ENCODE data around the gene TXNDC11.

The TXNDC11 gene

DNA sequence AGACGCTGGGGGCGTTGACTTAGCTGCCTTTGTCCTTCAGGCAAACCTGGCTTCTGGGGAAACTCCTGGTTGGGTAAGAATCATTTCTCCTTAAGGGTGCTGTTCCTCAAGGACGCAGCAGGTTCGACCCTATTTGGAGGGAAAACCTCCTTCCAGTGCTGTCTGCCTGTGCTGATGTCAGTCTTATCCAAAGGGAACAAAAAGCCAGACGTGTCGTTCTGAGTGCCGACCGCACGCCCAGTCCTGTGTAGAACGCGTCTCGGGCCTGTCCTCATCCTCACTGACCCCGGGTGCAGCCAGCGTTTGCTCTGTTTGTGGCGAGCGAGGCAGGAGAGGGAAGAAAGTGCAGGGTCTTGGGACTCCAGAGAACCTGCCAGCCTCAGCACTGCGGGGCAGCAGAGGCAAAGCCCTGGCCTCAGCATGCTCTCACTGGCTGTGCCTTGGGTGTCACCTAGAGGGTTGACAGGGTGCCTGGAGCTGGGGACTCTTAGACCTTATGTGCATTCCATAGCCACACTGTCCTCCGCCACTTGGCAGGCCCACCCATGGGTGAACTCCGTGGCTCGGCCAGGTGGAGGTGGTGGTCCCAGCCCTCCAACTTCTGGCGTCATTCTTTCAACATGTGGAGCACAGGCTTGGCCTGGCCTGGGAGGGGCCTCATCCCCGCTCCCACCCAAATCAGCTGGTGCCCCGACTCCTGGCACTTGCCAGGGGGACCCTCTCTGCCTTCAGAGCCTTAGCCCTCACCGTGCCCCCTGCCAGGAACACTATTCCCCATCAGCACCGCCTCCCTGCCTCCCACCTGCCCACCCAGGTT lies 68.4 kb downstream of the TXNDC11 start:
- no peak for DNase-seq

DNA sequence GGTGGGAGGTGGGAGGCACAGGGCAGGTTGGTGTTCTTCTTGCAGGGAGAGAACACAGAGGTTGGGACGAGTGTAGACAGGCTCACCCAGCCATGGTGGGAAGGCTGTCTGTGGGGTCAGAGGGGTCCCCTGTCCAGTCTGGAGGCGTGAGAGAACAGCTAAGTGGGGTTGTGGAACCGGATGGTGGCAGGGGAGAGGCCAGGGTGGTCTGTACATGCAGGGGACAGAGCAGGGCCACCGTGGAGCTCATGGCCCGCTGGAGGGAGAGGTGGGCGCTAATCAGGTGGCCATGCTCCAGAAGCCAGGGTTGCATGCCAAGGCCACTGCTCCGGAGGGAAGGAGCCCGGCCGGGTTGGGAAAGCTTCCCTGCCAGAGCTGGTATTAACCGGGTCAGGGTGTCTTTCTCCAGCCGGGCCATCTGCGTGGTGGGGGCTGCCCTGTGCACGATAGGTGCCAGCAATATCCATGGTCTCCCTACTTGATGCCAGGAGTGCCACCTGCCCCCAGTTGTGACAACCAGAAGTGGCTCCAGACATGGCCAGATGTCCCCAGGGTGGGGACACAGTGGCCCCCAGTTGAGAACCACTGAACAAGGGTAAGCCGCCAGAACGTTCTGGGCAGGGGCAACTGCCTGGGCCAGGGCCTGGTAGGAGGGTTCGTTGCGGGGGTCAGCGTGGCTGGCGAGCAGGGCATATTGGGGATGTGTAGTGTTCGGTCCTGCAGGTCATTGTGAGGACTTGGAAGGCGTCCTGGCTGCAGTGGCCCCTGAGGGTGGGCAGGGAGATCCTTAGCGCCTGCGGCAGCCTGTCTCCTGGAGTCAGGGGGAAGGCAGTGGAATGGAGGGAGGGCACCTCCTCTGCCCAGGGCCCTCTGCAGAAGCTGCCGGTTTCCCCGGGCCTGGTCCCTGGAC lies 69.3 kb downstream of the TXNDC11 start:
- no peak for DNase-seq

DNA sequence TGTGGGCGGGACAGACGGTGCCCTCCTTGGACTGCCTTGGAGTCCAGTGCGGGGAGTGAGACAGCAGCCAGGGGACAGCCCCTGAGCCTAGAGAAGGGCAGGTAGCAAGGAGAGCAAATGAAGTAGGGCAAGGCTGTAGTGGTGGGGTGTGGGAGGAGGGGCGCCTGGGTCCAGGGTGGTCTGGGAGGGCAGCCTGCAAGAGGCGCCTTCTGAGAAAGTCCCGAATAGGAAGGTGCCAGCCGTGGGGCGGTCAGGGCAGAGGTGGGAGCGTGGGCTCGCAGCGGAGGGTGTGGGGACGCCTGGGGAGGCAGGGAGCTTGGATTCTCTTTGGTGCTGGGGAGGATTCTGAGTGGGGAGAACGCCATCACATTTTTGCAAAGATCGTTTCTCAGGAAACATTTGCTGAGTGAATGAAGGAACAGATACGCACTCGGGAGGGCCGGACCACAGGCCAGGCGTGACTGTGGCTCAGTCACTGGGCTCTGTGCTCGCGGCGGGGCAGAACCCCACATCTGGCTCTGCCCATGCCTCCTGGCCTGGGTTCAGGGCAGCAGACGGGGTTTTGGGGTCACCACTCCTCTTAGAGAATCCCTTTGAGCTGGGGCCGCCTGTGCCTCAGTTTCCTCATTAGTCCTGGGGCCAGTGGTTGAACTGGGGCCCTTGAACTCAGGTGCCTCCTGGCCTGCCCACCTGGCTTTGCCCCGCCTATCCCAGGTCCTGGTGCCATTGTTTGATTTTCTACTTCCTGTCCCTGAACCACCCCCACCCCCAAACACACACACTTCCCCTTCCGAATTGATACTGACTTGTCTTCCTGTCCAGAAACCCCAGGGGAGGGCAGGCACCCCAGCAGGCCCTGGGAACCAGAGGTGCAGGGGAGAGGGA lies 70.2 kb downstream of the TXNDC11 start:
- DNase-seq: no peak

DNA sequence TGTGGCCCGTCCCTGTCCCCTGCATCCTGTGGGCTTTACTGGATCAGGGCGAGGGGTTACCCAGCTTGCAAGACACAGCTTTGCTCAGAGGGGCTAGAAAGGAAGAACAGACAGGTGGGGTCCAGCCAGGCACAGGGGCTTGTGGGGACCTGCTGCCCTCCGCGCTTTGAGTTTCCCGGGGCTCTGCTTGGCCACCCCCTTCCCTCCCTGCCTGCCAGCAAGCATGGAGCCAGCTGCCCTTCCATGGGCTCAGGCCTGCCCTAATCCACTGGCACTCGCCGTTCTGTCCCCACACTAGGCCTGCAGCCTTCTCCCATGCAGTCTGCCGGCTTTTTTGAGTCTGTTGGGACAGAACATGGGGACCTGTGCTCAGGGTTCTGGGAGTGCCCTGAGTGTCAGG lies 71.0 kb downstream of the TXNDC11 start:
- no peak for DNase-seq

DNA sequence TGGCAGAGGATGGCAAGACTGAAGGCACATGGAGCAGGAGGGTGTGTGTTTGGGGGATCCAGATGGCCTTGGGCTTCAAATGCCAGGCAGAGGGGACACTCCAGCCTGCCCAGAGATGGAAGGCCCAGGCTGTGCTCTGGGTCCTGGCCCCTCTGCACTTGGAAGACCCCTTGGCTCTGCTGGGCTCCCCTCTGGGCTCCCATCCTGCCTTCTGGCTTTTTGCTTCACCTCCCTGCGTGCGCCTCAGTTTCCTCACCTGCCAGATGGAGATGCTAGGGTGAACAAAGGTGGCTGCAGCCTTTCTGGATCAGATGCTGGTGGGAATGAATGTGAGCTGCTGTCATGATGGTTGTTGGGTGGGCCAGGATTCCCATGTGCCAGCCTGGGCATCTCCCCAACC lies 71.4 kb downstream of the TXNDC11 start:
- DNase-seq: no peak

DNA sequence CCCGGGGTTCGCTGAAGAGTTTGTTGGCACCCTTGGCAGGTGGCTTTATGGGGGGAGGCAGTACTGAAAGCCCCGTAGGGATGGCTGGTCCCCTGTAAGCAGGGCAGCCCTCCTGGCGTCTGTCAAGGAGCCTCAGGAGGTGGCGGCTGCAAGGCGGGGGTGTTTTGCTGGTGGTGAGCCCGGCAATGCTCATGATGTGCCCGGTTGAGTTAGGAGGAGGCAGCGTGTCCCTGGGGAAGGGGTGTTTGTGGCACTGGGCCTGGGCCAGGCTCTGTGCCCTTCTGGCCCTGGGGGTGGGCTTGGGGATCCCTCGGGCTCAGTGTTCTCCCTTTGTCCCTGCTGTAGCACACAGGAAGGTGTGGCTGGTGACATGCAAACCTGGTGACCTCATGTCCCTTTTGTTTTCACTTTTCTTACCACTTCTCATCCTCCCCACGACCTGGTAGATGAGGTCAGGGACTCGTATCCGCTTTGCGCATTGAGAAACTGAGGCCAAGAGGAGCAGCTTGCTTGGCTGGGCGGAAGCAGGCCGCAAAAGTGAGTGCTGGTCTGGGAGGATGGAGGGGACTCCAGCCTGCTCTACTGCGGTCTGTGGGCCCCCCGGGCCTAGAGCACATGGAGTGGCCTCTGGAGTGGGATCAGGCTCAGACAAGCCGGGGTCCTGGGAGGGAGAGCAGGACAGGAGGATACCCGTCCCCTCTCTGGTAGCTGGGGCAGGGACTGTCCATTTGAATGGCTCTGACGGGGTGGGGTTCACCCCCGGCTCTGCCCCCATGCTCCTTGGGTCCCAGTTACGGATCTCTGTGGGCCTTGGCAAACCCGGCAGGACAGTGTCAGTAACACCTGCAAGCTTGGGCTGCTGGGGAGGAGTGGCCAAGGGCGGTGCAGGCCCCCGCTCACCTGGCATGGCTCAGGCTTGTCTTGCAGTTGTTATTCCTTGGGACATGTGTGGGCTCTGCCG lies 72.2 kb downstream of the TXNDC11 start:
- DNase-seq: no peak

DNA sequence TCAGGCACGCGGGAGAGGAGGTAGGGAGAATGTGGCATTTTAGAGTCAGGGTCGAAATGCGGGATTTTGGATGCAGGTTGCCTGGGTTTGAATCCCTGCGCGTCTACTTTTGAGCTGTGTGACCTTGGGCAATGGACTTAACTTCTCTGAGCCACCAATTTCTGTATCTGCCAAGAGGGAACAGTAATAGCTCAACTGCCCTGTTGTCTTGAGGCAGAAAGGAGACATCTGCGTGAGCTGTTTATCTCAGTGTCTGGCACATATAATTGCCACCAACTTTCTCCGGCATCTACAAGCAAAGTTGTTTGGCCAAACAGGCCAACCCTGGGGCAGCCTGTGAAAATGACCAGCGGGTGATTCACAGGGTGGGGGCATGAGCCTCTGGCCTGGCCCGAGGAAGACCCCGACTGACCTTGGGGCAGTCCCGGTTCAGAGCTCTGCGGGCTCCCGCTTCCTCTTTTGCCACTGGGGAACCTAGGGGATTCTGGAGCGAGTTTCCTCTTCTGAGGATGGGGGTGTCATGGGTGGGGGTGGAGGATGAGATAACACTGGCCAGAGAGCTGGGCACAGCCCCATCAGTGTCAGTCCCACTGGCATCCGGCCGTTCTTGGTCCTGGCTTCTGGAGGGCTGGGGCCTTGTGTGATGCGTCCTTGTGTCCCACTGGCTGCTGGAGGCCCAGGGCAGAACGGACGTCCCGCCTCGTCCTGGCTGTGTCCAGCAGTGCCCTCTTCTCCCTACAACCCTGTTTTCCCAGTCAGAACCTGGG lies 73.1 kb downstream of the TXNDC11 start:
- DNase-seq: no peak

DNA sequence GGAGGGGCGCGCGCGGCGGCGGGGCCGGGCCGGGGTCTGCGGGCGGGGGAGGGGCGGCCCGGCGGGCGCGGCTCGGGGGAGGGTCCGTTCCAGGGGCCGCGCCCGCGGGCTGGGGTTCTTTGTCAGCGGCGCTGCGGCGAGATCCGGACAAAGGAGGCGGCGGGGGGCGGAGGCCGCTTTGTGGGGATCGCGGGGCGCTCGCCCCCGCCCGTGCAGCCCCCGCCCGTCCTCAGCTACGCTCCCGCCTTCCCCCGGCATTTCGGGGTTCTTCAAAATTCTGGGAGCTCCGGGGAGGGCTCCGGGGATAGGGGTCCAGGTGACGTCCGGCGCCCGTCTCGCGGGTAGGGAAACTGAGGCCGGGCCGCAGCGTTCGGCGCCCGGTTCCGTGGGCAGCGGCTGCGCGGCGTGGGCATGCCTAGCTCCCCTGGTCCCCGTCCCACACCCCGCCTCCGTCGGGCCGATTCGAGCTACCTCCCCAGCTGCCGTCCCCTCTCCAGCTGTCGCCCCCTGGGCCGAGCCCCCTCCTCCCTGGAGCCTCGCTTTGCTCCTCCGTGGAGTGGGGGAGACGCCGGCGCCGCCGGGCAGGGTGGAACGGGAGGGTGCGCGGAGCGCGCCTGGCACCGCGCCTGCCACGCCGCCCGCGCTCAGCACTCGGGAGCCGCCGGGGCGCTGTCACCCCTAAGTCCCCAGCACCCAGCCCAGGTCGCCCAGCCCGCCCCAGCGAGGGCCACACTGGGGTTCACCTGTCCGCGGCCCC lies 73.9 kb downstream of the TXNDC11 start:
- no peak for DNase-seq

DNA sequence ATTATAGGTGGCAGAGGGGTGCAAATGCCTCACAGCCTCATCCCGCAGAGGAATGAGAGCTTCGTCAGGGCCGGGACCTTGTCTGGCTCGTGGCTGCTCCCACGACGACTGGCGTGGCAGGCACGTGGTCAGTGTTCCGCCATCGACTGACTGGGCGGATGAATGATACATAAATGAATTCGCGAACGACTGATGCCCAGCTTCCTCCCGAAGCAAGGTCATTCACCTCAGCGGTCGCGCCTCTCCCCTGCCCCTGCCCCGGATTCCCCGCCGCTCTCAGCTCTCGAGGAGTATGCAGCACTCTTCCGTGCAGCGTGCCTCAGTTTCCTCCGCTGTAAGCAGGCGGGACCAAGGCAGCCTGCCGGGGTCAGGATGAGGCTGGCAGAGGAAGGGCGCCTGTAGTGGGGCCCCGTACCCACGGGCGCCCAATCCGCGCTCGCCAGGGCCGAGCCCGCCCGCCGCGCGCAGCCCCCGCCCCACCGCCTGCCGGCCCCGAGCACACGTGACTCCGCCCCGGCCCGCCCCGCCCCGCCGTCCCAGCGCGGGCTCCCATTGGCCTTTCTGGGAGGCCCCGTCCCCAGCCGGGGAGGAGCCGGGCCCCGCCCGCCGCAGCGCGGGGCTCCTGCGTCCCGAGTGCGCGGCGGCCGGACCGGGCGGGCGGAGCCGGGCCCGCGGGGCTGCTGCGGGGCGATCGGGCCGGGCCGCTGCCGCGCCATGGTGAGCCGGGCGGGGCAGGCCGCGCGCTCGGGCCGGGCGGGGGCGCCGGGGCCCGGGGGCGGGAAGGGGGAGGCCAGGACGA lies 74.6 kb downstream of the TXNDC11 start, which contains the start of gene SNN:
Gene SNN, plus strand, starts transcription at position 632 of the 799 bp plus-strand sequence. CDS start 7,605 bp downstream, outside the sequence.
- DNase-seq: peak; percentile 88

DNA sequence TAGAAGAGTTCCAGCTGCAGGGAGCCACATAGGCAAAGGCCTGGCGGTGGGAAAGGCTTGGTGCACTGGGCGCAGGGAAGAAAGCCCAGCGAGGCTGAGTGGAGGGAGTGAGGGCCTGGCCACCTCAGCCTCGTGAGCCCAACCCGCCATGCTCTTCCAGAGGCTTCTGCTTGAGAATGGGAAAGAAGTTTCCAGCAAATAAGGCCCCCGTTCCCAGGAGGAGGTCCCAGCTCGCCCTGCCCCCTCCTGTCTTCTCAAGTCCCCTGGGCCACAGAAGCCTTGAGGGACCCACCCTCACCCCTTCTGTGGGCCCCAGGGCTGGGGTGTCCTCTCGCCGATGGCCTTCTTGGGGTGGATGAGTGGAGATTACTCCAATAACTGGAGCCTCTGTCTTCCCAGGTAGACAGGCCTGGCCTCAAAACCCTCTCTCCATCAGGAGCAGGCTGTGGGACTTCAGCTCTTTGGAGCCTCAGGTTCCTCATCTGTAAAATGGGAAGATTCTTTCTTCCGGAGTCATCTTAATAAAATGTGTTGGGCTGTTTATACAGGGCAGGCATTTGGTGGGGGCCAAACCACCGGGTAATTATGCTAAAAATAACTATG lies 75.3 kb downstream of the TXNDC11 start:
- DNase-seq: no peak

DNA sequence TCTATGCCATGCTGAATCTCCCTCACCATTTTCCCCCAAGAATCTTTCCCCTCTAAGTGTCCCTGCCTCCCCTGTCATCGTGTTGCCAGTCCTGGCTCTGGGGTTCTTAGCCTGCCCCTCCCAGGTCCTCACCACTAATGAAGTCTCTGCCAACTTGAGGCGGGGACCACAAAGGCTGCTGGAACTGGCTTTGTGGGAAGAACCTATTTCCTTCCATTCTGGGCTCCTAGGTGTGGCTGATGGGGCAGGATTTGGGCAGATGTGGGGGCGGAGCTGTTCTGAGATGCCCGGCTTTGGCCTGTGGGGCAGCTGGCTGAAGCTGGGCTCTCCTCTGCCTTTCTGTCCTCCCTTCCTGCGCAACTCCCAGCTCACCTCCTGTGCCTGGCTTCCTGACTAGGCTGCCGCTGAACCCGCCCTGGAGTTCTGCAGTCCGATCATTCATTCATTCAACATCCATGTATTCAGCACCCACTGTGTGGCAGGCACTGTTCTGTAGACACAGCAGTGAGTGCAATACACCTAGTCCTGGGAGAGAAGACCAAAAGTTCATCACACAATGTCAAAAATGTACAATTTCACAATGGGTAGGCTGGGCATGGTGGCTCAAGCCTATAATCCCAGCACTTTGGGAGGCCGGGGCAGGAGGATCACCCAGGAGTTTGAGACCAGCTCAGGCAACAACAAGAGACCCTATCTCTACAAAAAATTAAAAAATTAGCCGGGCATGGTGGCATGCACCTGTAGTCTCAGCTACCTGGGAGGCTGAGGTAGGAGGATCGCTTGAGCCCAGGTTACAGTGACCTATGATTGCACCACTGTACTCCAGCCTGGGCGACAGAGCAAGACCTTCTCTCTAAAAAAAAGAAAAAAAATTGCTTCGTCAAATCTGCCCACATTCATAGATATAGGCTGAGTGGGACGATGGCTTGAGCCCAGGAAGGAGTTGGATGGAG lies 76.3 kb downstream of the TXNDC11 start:
- DNase-seq: no peak

DNA sequence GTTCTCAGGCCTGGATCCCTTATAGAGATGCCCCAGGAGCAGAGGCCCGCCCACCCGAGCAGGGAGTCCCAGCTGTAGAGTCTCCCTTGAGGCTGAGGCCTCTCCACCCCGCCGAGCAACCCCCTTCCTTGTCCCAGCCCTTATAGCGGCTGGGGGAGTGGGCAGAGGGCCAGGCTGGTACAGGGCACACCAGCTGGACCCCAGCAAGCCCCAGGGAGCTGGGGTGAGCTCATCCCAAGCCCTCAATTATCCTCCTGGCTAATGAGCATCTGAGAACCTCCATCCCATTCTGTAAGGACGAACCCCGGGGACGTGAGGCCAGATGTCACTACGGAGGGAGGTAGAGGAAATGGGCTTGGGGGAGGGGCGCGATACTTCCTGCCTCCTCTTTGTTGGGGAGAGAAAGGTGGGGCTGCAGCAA lies 77.6 kb downstream of the TXNDC11 start:
- DNase-seq: no peak

DNA sequence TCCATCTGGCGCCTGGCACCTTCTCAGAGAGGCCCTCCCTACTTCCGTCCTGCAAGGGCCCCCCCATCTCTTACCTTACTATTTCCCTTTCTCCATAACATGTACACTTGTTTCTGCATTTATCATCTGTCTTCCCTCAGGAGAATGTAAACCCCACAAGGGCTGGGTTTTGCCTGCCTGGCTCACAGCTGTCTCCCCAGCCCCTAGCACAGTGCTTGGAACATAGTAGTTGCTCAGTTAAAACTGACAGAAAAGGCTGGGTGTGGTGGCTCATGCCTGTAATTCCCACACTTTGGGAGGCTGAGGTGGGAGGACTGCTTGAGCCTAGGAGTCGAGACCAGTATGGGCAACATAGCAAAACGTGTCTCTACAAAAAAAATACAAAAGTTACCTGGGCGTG lies 80.1 kb downstream of the TXNDC11 start:
- DNase-seq: no peak

DNA sequence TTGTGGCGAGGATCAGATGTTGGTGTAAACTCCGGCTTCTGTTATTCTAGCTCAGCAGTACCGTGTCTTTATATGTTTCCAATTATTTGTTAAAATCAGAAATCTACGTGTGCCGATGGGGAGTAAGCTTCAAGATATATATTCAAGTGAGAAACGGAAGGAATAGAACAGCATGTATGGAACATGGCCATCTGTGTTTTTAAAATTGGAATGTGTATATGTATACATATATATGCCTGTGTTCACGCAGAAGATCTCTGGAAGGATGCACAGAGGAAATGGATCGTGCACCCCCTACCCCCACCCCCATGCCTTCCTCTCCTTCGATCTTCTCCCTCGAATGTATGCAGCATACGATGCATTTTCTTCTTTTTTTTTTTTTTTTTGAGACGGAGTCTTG lies 82.1 kb downstream of the TXNDC11 start:
- DNase-seq: no peak

DNA sequence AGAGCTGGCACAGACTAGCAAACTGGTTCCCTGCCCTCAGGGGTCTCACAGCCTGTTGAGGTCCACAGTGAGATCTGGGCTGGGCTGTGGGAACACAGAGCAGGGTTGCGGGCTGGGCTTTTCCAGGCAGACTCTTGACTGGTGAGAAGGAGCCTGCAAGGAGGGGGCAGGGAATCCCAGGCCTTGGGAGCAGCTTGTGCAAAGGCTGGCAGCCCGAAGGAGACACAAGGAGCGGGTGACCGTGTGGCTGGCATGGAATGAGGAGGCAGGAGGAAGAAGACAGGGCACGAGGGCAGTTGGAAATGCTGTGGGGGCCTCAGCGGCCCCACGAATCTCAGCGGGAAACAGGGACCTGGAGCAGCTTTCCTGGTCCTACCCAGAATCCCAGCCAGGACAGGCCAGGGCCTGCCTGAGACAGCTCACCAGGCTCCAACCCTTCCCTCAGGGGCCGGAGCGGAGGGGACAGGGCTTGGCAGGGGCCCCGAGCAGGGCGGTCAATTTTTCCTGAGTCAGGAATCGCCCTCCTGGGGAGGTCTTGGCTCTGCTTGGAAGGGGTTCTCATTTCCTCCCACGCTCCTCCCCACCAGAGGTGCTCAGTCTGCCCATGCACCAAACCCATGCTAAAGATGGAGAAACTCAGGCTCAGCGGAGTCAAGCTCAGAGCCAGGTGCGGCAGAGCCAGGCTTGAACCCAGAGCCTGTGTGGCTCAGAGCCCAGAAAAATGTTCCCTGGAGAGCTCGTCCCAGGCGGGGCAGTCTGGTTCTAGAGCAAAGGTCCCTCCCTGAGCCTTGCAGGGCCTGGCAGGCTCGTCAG lies 83.6 kb downstream of the TXNDC11 start:
- DNase-seq: no peak

DNA sequence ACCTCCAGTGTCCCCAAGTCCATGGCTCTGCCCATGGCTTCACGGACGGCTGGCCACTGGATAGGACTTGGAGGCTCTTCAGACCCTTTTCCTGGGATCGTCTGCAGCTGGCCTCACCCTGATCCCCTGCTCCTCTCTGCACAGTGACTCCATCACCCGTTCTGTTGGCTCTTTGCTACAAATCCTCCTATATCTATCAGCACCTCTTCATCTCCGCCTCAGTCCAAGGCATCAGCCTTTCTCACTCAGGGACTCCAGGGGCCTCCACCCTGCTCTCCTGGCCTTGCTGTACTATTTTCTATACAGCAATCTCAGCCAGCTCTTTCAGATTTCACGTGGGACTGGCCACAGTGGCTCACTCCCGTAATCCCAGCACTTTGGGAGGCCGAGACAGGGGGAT lies 85.1 kb downstream of the TXNDC11 start:
- DNase-seq: no peak
